Measurements from ENCODE around the gene ZNF608. TPM values are rescaled to one million over a fixed set of nuclear protein-coding genes. Genes with fewer than 3 reads are reported as not detected.

ZNF608 gene
- total RNA-seq, 1 experiment from 2014 or later: 1.9 TPM

GRCh38 chr5:124741711-124742496 lies 4.5 kb downstream of the ZNF608 start:
- no peak for TF ChIP-seq CTCF (conservative IDR thresholded peaks at IDR 0.05; ENCODE audit: low read depth, low read length)
- no peak for TF ChIP-seq EZH2 (IDR thresholded peaks at IDR 0.05; ENCODE audit: borderline replicate concordance, low read depth, low read length, poor library complexity, severe bottlenecking)
- Histone ChIP-seq H3K27ac (ENCODE audit: low read depth, low read length, poor library complexity, severe bottlenecking) (no peak overlapping the region), H3K4me3 (ENCODE audit: low read depth, low read length, poor library complexity, severe bottlenecking) (no peak overlapping the region)

GRCh38 chr5:124740991-124741583 lies 5.4 kb downstream of the ZNF608 start:
- Histone ChIP-seq H3K4me1 (ENCODE audit: insufficient read depth, low read length, poor library complexity, severe bottlenecking) (peaks cover 30% of the 10 kb centered on the region), H3K27ac (ENCODE audit: low read depth, low read length, poor library complexity, severe bottlenecking) (no peak overlapping the region), H3K27me3 (replicated peaks; ENCODE audit: insufficient read depth, low read depth, low read length, poor library complexity) (peaks cover 3% of the 10 kb centered on the region), H3K9me3 (ENCODE audit: low read depth, low read length, poor library complexity, severe bottlenecking) (no peaks in the 10 kb centered on the region), H3K36me3 (ENCODE audit: insufficient read depth, low read length, poor library complexity, severe bottlenecking) (no peaks in the 10 kb centered on the region), H3K4me3 (ENCODE audit: low read depth, low read length, poor library complexity, severe bottlenecking) (no peak overlapping the region)
- TF ChIP-seq CTCF (conservative IDR thresholded peaks at IDR 0.05; ENCODE audit: low read depth, low read length): no peak
- TF ChIP-seq EZH2 (IDR thresholded peaks at IDR 0.05; ENCODE audit: borderline replicate concordance, low read depth, low read length, poor library complexity, severe bottlenecking): no peak
- intact Hi-C loops (cut with micrococcal nuclease; ENCODE audit: unreplicated experiment): no loop called here
- ChIA-PET CTCF (no interaction called here), POLR2A (ENCODE audit: low non-redundant PET) (no interaction called here)
- no TSS peak for BruUV-seq (replicated peaks)
- DNase-seq (ENCODE audit: low spot score): no peak

More at GRCh38 chr5:124741711-124742496, 4.5 kb downstream of the ZNF608 start:
- POLR2A ChIA-PET (ENCODE audit: low non-redundant PET): no interaction called here
- Histone ChIP-seq H3K4me1 (ENCODE audit: insufficient read depth, low read length, poor library complexity, severe bottlenecking) (peaks cover 25% of the 10 kb centered on the region), H3K36me3 (ENCODE audit: insufficient read depth, low read length, poor library complexity, severe bottlenecking) (no peaks in the 10 kb centered on the region), H3K9me3 (ENCODE audit: low read depth, low read length, poor library complexity, severe bottlenecking) (no peaks in the 10 kb centered on the region), H3K27me3 (replicated peaks; ENCODE audit: insufficient read depth, low read depth, low read length, poor library complexity) (peaks cover 3% of the 10 kb centered on the region)
- CTCF ChIA-PET: no interaction called here
- intact Hi-C loops (cut with micrococcal nuclease; ENCODE audit: unreplicated experiment): no loop called here
- DNase-seq (ENCODE audit: low spot score): peak; percentile 37
- no TSS peak for BruUV-seq (replicated peaks)

- ChIA-PET CTCF (no interaction called here), POLR2A (ENCODE audit: low non-redundant PET) (no interaction called here)
- Histone ChIP-seq H3K27ac (ENCODE audit: low read depth, low read length, poor library complexity, severe bottlenecking) (no peak overlapping the region), H3K36me3 (ENCODE audit: insufficient read depth, low read length, poor library complexity, severe bottlenecking) (no peaks in the 10 kb centered on the region), H3K4me1 (ENCODE audit: insufficient read depth, low read length, poor library complexity, severe bottlenecking) (peaks cover 33% of the 10 kb centered on the region), H3K4me3 (ENCODE audit: low read depth, low read length, poor library complexity, severe bottlenecking) (no peak overlapping the region), H3K27me3 (replicated peaks; ENCODE audit: insufficient read depth, low read depth, low read length, poor library complexity) (peaks cover 3% of the 10 kb centered on the region), H3K9me3 (ENCODE audit: low read depth, low read length, poor library complexity, severe bottlenecking) (no peaks in the 10 kb centered on the region)
- intact Hi-C loops (cut with micrococcal nuclease; ENCODE audit: unreplicated experiment): no loop called here
- BruUV-seq (replicated peaks): no TSS peak
- no peak for TF ChIP-seq EZH2 (IDR thresholded peaks at IDR 0.05; ENCODE audit: borderline replicate concordance, low read depth, low read length, poor library complexity, severe bottlenecking)
- TF ChIP-seq CTCF (conservative IDR thresholded peaks at IDR 0.05; ENCODE audit: low read depth, low read length): no peak
- no peak for DNase-seq (ENCODE audit: low spot score)
These were observed 6.4 kb downstream of the ZNF608 start for GRCh38 chr5:124740071-124740470.

All from A673 (cell line).